Endothelial cell of umbilical vein (primary cell): ENCODE results near the gene CCDC85C. TPM values are rescaled to one million over a fixed set of nuclear protein-coding genes. Genes with fewer than 3 reads are reported as not detected.

Experiments
- BruUV-seq: library from RNA; stranded (reverse); fragments of 400-500 nt; replicated peaks from 2 replicates; lab custom pipeline; 2021; lab: Mats Ljungman, UMichigan
- CTCF ChIA-PET: fragments of 300-600, 350-600 bp; sonication (Branson Sonifier 250); formaldehyde crosslinking; loops from one replicate; lab custom pipeline; 2021; ENCODE audit warnings: antibody characterized with exemption, inconsistent platforms; lab: Charles Lee
- POLR2A ChIA-PET: fragments of 300-600, 350-600 bp; sonication (Branson Sonifier 250); formaldehyde crosslinking; loops from one replicate; lab custom pipeline; 2021; ENCODE audit warnings: antibody characterized with exemption, inconsistent platforms; lab: Charles Lee
- DNase-seq: peaks from one replicate; pipeline ENCODE4 v3.0.0-alpha.2; 2011; ENCODE audit warnings: low read depth, low spot score
- FAIRE-seq: peaks from 2 replicates; lab custom pipeline; 2011; peaks lifted over from hg19 to GRCh38; lab: Jason Lieb, UNC
- H2AFZ ChIP-seq: 2 replicates; pipeline ENCODE4 v1.6.0; 2012; ENCODE audit warnings: low read depth, low read length, control low read depth, inconsistent platforms
- H3K27ac ChIP-seq: 2 replicates; pipeline ENCODE4 v1.5.1; 2011; ENCODE audit warnings: low read depth, mild to moderate bottlenecking, control low read depth, low read length, moderate library complexity; ENCODE audit not compliant: insufficient read depth
- H3K27me3 ChIP-seq, 2 experiments: 2 replicates each; pipeline versions ENCODE4 v1.6.0 to v1.6.1; 2011; ENCODE audit warnings: low read length in 2 of 2, mixed read lengths in 1 of 2; ENCODE audit not compliant: control insufficient read depth in 2 of 2, insufficient read depth in 2 of 2
- H3K36me3 ChIP-seq, 2 experiments: 2 replicates in 1 of 2; 3 replicates in 1 of 2; pipeline ENCODE4 v1.5.1; 2011; ENCODE audit warnings: low read length in 2 of 2, mild to moderate bottlenecking in 1 of 2, moderate library complexity in 1 of 2; ENCODE audit not compliant: control insufficient read depth in 2 of 2, insufficient read depth in 2 of 2; ENCODE audit errors: extremely low read depth in 1 of 2
- H3K4me1 ChIP-seq: 3 replicates; pipeline ENCODE4 v1.5.1; 2011; ENCODE audit warnings: mild to moderate bottlenecking, low read length; ENCODE audit not compliant: control insufficient read depth, insufficient read depth; ENCODE audit errors: extremely low read depth
- H3K4me2 ChIP-seq: 2 replicates; pipeline ENCODE4 v1.6.1; 2011; ENCODE audit warnings: low read length, control low read depth, mixed read lengths; ENCODE audit not compliant: insufficient read depth
- H3K4me3 ChIP-seq, 3 experiments: fragments of 200-600 bp in 1 of 3; sonication (generic), shearing (Covaris generic) in 1 of 3; replicated peaks in 1 of 3; 2 replicates each; pipeline ENCODE4 v1.5.1; 2011 to 2016; ENCODE audit warnings: control low read depth in 3 of 3, low read length in 3 of 3, mild to moderate bottlenecking in 2 of 3, inconsistent platforms in 1 of 3, low read depth in 1 of 3, moderate library complexity in 1 of 3; ENCODE audit not compliant: insufficient read depth in 1 of 3
- H3K79me2 ChIP-seq: 2 replicates; pipeline ENCODE4 v1.6.0; 2012; ENCODE audit warnings: low read length, inconsistent platforms; ENCODE audit not compliant: control insufficient read depth, insufficient read depth
- H3K9ac ChIP-seq: replicated peaks from 2 replicates; pipeline ENCODE3; 2011; ENCODE audit warnings: low read length, control low read depth; ENCODE audit not compliant: insufficient read depth; ENCODE audit errors: extremely low read depth
- H3K9me1 ChIP-seq: replicated peaks from 3 replicates; pipeline ENCODE4 v1.6.0; 2011; ENCODE audit warnings: mild to moderate bottlenecking, low read length; ENCODE audit not compliant: control insufficient read depth, insufficient read depth; ENCODE audit errors: extremely low read depth
- H3K9me3 ChIP-seq: replicated peaks from 2 replicates; pipeline ENCODE4 v1.5.1; 2012; ENCODE audit warnings: low read length, inconsistent platforms; ENCODE audit not compliant: control insufficient read depth, insufficient read depth
- H4K20me1 ChIP-seq: replicated peaks from 2 replicates; pipeline ENCODE3; 2011; ENCODE audit warnings: mild to moderate bottlenecking, low read length; ENCODE audit not compliant: control insufficient read depth, insufficient read depth; ENCODE audit errors: extremely low read depth
- EZH2 ChIP-seq: IDR thresholded peaks from 2 replicates; pipeline ENCODE4 v1.6.1; 2012; ENCODE audit warnings: borderline replicate concordance, low read depth, mild to moderate bottlenecking, moderate library complexity, low read length, inconsistent platforms; ENCODE audit not compliant: severe bottlenecking
- FOS ChIP-seq: IDR thresholded peaks from 2 replicates; pipeline ENCODE4 v1.6.1; 2011; ENCODE audit warnings: mild to moderate bottlenecking, low read length, moderate library complexity, borderline replicate concordance; ENCODE audit not compliant: insufficient read depth
- GATA2 ChIP-seq: IDR thresholded peaks from 2 replicates; pipeline ENCODE4 v1.7.0; 2011; ENCODE audit warnings: low read depth, mild to moderate bottlenecking, moderate library complexity, mixed read lengths, low read length; ENCODE audit not compliant: insufficient read length, insufficient read depth
- JUN ChIP-seq: IDR thresholded peaks from 2 replicates; pipeline ENCODE4 v1.6.1; 2011; ENCODE audit warnings: borderline replicate concordance, low read depth; ENCODE audit not compliant: insufficient read length, insufficient read depth
- MAX ChIP-seq: IDR thresholded peaks from 2 replicates; pipeline ENCODE4 v1.6.1; 2011; ENCODE audit not compliant: insufficient read depth, insufficient read length
- MYC ChIP-seq: IDR thresholded peaks from one replicate; pipeline ENCODE4 v1.6.1; 2011; ENCODE audit warnings: mild to moderate bottlenecking, low read depth, low read length
- POLR2A ChIP-seq: IDR thresholded peaks from 2 replicates; pipeline ENCODE4 v1.6.1; 2012; ENCODE audit warnings: low read depth, mild to moderate bottlenecking, control low read depth, low read length
- POLR2AphosphoS5 ChIP-seq: IDR thresholded peaks from 2 replicates; pipeline ENCODE4 v1.6.1; 2012; ENCODE audit warnings: low read depth, mild to moderate bottlenecking, control low read depth, low read length, moderate library complexity; ENCODE audit not compliant: insufficient read depth
- dilution Hi-C: fragments of 300-500 bp; cut with MboI; formaldehyde crosslinking; loops from one replicate; pipeline ENCODE4 v1.15.0; 2019; ENCODE audit warnings: low sequenced_read_pairs; ENCODE audit not compliant: extremely low pct_ligation_motif_present
- intact Hi-C: fragments of 100-400 bp; cut with micrococcal nuclease; formaldehyde crosslinking; loops from one replicate; pipeline ENCODE4 v1.10.0; 2022
- polyA plus RNA-seq, 4 experiments: library from polyadenylated mRNA; depleted of rRNA in 3 of 4; stranded (reverse) in 3 of 4; unstranded in 1 of 4; fragments of >200 nt; gene quantifications; 2 replicates each; pipeline versions ENCODE4 v1.2.1 to v1.2.3, GENCODE V29; 2011 to 2012; ENCODE audit warnings: missing spikeins in 1 of 4
- total RNA-seq: library from RNA; stranded (reverse); gene quantifications from 2 replicates; pipeline ENCODE4 v1.2.3, GENCODE V29; 2021
- TF ChIP-seq, protein P1 (sequence below), 2 donors: IDR thresholded peaks; 1 replicate in 1 of 2; 2 replicates in 1 of 2; pipeline ENCODE4 v1.5.1; 2011; ENCODE audit warnings: low read length in 2 of 2, mild to moderate bottlenecking in 2 of 2, moderate library complexity in 2 of 2, control low read depth in 1 of 2, inconsistent platforms in 1 of 2, low read depth in 1 of 2; ENCODE audit not compliant: insufficient read depth in 1 of 2; ENCODE audit errors: extremely low read depth in 1 of 2

Gene CCDC85C
- total and polyA plus RNA-seq, 2 donors (not counting 3 experiments of a cell fraction or from before 2014, with no cell fraction given) = 7.5 to 17.8 TPM

DNA sequence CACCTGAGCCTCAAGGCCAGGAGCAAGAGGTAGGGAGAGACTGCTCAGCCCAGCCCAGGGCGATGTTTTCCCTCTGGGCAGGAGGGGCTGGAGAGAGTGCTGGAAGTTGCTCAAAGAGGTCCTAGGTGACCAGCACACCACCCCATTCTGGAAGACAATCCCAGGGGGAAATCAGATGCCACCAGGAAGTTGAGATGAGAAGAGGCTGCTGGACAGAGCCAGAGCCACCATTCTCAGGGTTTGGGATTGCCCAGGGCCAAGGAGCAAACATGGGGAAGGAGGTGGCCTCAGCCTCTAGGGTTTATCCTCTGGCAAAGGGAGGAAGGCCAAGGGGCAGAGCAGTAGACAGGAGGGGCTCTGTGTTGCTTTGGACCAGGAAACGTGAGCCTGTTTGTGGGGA is 11.6 kb downstream of the CCDC85C start:
- H4K20me1 ChIP-seq = no peaks in the 10 kb centered on the region
- intact Hi-C loops = no loop called here
- peaks cover 27% of the 10 kb centered on the region for H3K4me1 ChIP-seq
- H3K9me3 ChIP-seq = no peaks in the 10 kb centered on the region
- H3K27me3 ChIP-seq = no peaks in the 10 kb centered on the region
- no peaks in the 10 kb centered on the region for H3K36me3 ChIP-seq
- BruUV-seq = no TSS peak
- H3K9me1 ChIP-seq = no peaks in the 10 kb centered on the region
- no peak overlapping the region for H3K4me2 ChIP-seq
- TF ChIP-seq EZH2 = no peak
- TF ChIP-seq, protein P1, sequence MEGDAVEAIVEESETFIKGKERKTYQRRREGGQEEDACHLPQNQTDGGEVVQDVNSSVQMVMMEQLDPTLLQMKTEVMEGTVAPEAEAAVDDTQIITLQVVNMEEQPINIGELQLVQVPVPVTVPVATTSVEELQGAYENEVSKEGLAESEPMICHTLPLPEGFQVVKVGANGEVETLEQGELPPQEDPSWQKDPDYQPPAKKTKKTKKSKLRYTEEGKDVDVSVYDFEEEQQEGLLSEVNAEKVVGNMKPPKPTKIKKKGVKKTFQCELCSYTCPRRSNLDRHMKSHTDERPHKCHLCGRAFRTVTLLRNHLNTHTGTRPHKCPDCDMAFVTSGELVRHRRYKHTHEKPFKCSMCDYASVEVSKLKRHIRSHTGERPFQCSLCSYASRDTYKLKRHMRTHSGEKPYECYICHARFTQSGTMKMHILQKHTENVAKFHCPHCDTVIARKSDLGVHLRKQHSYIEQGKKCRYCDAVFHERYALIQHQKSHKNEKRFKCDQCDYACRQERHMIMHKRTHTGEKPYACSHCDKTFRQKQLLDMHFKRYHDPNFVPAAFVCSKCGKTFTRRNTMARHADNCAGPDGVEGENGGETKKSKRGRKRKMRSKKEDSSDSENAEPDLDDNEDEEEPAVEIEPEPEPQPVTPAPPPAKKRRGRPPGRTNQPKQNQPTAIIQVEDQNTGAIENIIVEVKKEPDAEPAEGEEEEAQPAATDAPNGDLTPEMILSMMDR (IDR thresholded peaks at IDR 0.05; ENCODE audit: extremely low read depth in 1 of 2, insufficient read depth in 1 of 2, low read depth in 1 of 2, low read length in 2 of 2) = no peak
- no peak for TF ChIP-seq POLR2A
- H3K9ac ChIP-seq = no peak overlapping the region
- H3K27ac ChIP-seq = no peak overlapping the region
- dilution Hi-C loops = no loop called here
- H2AFZ ChIP-seq = no peak overlapping the region
- DNase-seq (no peak), FAIRE-seq (no peak)
- H3K4me3 ChIP-seq = no peak overlapping the region
- ChIA-PET CTCF (interaction anchor here (0.7 to 1.0 kb wide), 2 partner anchors 10 to 24 kb away, joined by 3 read pairs; no protein-coding TSS in a partner anchor), POLR2A (no interaction called here)
- H3K79me2 ChIP-seq = no peaks in the 10 kb centered on the region

GRCh38 chr14:99590746-99591555 is 13.1 kb downstream of the CCDC85C start:
- no peaks in the 10 kb centered on the region for H3K79me2 ChIP-seq
- H3K27me3 ChIP-seq = no peaks in the 10 kb centered on the region
- H3K9me3 ChIP-seq = no peaks in the 10 kb centered on the region
- BruUV-seq = no TSS peak
- peak overlapping the region; percentile 1 for H2AFZ ChIP-seq
- no peak overlapping the region for H3K27ac ChIP-seq
- H3K36me3 ChIP-seq = no peaks in the 10 kb centered on the region
- no peaks in the 10 kb centered on the region for H3K9me1 ChIP-seq
- FAIRE-seq (peak; percentile 95), DNase-seq (peak; percentile 85)
- TF ChIP-seq MAX (no peak), GATA2 (no peak), FOS (peak; percentile 83), POLR2A (no peak), EZH2 (no peak), MYC (no peak), JUN (peak; percentile 82), POLR2AphosphoS5 (peak; percentile 53)
- TF ChIP-seq, protein P1 (IDR thresholded peaks at IDR 0.05; ENCODE audit: extremely low read depth in 1 of 2, insufficient read depth in 1 of 2, low read depth in 1 of 2, low read length in 2 of 2) = peak in 1 of 2 donors; percentile 10
- dilution Hi-C loops = no loop called here
- ChIA-PET POLR2A (interaction anchor here (1.0 kb wide), 1 partner anchor 26 kb away, joined by 3 read pairs; no protein-coding TSS in a partner anchor), CTCF (interaction anchor here (0.6 to 2.0 kb wide), 9 partner anchors 8 to 37 kb away, joined by 3 to 6 read pairs (median 3); partner anchors contain the start of gene CCDC85C)
- H3K4me1 ChIP-seq = peaks cover 19% of the 10 kb centered on the region
- no peaks in the 10 kb centered on the region for H4K20me1 ChIP-seq
- intact Hi-C loops = loop anchor here (1.0 to 2.0 kb wide), 3 partner anchors 11 to 52 kb away; no protein-coding TSS in a partner anchor
- H3K9ac ChIP-seq = no peak overlapping the region
- no peak overlapping the region for H3K4me3 ChIP-seq
- no peak overlapping the region for H3K4me2 ChIP-seq
